ENCODE results near the gene CHRM1. TPM values are rescaled to one million over a fixed set of nuclear protein-coding genes. Genes with fewer than 3 reads are reported as not detected.

CHRM1 gene
- total RNA-seq, 1 donor from 2014 or later, result not detected

- H3K4me3 Mint-ChIP-seq (ENCODE audit: unreplicated experiment), result no peak overlapping the region
- peak overlapping the region; percentile 20 for H3K27ac Mint-ChIP-seq (ENCODE audit: unreplicated experiment)
- peaks cover 22% of the 10 kb centered on the region for H3K4me1 Mint-ChIP-seq (ENCODE audit: unreplicated experiment)
- TF ChIP-seq CTCF (IDR thresholded peaks at IDR 0.05; ENCODE audit: unreplicated experiment), result no peak
- no peaks in the 10 kb centered on the region for H3K36me3 Mint-ChIP-seq (ENCODE audit: low read depth, unreplicated experiment)
- DNase-seq (ENCODE audit: low spot score), result no peak
- no peaks in the 10 kb centered on the region for H3K9me3 Mint-ChIP-seq (ENCODE audit: unreplicated experiment)
- peaks cover 12% of the 10 kb centered on the region for H3K27me3 Mint-ChIP-seq (ENCODE audit: unreplicated experiment)
Observed at GRCh38 chr11:62895501-62895900, 25.7 kb downstream of the CHRM1 start.

GRCh38 chr11:62892077-62892922 lies 28.9 kb downstream of the CHRM1 start:
- peak overlapping the region; percentile 4 for H3K4me3 Mint-ChIP-seq (ENCODE audit: unreplicated experiment)
- peaks cover 41% of the 10 kb centered on the region for H3K4me1 Mint-ChIP-seq (ENCODE audit: unreplicated experiment)
- DNase-seq (ENCODE audit: low spot score), result no peak
- peak overlapping the region; percentile 18 for H3K27ac Mint-ChIP-seq (ENCODE audit: unreplicated experiment)
- peaks cover 21% of the 10 kb centered on the region for H3K36me3 Mint-ChIP-seq (ENCODE audit: low read depth, unreplicated experiment)
- no peaks in the 10 kb centered on the region for H3K9me3 Mint-ChIP-seq (ENCODE audit: unreplicated experiment)
- H3K27me3 Mint-ChIP-seq (ENCODE audit: unreplicated experiment), result peaks cover 9% of the 10 kb centered on the region
- TF ChIP-seq CTCF (IDR thresholded peaks at IDR 0.05; ENCODE audit: unreplicated experiment), result no peak

GRCh38 chr11:62889484-62890437 lies 31.4 kb downstream of the CHRM1 start:
- Mint-ChIP-seq H3K27ac (ENCODE audit: unreplicated experiment) (peak overlapping the region; percentile 79), H3K36me3 (ENCODE audit: low read depth, unreplicated experiment) (peaks cover 34% of the 10 kb centered on the region), H3K4me1 (ENCODE audit: unreplicated experiment) (peaks cover 45% of the 10 kb centered on the region), H3K27me3 (ENCODE audit: unreplicated experiment) (peaks cover 3% of the 10 kb centered on the region), H3K9me3 (ENCODE audit: unreplicated experiment) (no peaks in the 10 kb centered on the region), H3K4me3 (ENCODE audit: unreplicated experiment) (peak overlapping the region; percentile 80)
- no peak for DNase-seq (ENCODE audit: low spot score)
- TF ChIP-seq CTCF (IDR thresholded peaks at IDR 0.05; ENCODE audit: unreplicated experiment), result no peak

GRCh38 chr11:62889126-62889483 lies 32.1 kb downstream of the CHRM1 start:
- no peak for DNase-seq (ENCODE audit: low spot score)
- peak overlapping the region; percentile 80 for H3K4me3 Mint-ChIP-seq (ENCODE audit: unreplicated experiment)
- H3K4me1 Mint-ChIP-seq (ENCODE audit: unreplicated experiment), result peaks cover 46% of the 10 kb centered on the region
- H3K27me3 Mint-ChIP-seq (ENCODE audit: unreplicated experiment), result peaks cover 3% of the 10 kb centered on the region
- no peaks in the 10 kb centered on the region for H3K9me3 Mint-ChIP-seq (ENCODE audit: unreplicated experiment)
- peak overlapping the region; percentile 77 for H3K27ac Mint-ChIP-seq (ENCODE audit: unreplicated experiment)
- peaks cover 35% of the 10 kb centered on the region for H3K36me3 Mint-ChIP-seq (ENCODE audit: low read depth, unreplicated experiment)
- no peak for TF ChIP-seq CTCF (IDR thresholded peaks at IDR 0.05; ENCODE audit: unreplicated experiment)
